Fibroblast of pulmonary artery (primary cell): ENCODE results near the gene PIEZO2.

ENCODE experiments used
- DNase-seq: peaks from one replicate; pipeline ENCODE4 v3.0.0-alpha.2; 2010; ENCODE audit warnings: low read depth
- H3K4me3 ChIP-seq: replicated peaks from 2 replicates; pipeline ENCODE4 v1.5.1; 2011; ENCODE audit warnings: low read depth, mild to moderate bottlenecking, control low read depth, low read length, moderate library complexity
- TF ChIP-seq, protein P1 (sequence below): IDR thresholded peaks from 2 replicates; pipeline ENCODE4 v1.5.1; 2011; ENCODE audit warnings: mild to moderate bottlenecking, control low read depth, low read length, inconsistent platforms; ENCODE audit errors: missing control alignments

The PIEZO2 gene

DNA sequence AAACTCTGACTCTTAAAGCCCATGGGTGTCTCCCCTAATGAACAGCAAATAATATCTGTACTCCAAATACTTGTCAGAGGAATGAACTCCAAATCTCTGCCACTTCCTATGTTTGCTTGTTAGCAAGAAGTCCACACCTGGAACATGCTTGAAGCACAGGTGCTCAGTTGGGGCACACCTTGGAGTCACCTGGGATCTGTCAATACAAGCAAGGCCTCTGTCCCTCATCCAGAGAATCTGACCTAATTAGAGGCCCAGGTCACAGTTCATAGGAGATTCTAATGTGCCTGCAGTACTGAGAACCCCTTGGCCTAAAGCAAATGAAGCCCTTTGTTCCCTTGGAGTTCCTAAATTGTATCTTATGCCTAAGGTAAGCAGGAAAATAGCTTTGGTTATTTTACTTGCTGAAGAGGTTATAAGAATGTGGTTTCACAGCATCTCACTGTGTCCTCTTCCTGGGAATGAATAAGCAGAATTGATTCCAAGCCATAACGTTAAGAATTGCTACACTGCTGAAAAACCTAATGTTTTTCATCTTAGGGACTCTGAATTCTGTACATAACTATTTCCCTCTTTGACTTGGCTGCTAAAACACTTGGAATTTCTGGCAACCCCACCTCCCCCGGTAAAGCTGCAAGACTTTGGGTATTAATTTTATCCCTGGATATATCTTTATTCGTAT, 113.4 kb downstream of the PIEZO2 start:
- peak; percentile 47 for DNase-seq
- no peak overlapping the region for H3K4me3 ChIP-seq
- TF ChIP-seq, protein P1, sequence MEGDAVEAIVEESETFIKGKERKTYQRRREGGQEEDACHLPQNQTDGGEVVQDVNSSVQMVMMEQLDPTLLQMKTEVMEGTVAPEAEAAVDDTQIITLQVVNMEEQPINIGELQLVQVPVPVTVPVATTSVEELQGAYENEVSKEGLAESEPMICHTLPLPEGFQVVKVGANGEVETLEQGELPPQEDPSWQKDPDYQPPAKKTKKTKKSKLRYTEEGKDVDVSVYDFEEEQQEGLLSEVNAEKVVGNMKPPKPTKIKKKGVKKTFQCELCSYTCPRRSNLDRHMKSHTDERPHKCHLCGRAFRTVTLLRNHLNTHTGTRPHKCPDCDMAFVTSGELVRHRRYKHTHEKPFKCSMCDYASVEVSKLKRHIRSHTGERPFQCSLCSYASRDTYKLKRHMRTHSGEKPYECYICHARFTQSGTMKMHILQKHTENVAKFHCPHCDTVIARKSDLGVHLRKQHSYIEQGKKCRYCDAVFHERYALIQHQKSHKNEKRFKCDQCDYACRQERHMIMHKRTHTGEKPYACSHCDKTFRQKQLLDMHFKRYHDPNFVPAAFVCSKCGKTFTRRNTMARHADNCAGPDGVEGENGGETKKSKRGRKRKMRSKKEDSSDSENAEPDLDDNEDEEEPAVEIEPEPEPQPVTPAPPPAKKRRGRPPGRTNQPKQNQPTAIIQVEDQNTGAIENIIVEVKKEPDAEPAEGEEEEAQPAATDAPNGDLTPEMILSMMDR, result no peak

DNA sequence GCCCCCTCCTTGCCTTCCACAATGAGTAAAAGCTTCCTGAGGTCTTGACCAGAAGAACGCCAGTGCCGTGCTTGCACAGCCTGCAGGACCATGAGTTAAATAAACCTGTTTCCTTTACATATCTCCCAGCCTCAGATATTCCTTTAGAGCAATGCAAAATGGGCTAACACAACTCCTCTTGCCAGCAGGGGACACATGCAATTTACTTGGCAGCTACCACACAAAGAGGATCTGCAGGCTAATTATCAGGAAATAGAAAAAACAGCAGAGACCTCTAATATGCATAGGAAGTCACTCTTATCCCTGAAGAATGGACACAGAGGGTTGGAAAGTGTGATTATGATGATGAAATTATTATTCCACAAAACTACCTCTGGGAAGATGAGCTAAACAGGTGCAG, 114.0 kb downstream of the PIEZO2 start:
- TF ChIP-seq, protein P1, result no peak
- no peak for DNase-seq
- H3K4me3 ChIP-seq, result no peak overlapping the region

DNA sequence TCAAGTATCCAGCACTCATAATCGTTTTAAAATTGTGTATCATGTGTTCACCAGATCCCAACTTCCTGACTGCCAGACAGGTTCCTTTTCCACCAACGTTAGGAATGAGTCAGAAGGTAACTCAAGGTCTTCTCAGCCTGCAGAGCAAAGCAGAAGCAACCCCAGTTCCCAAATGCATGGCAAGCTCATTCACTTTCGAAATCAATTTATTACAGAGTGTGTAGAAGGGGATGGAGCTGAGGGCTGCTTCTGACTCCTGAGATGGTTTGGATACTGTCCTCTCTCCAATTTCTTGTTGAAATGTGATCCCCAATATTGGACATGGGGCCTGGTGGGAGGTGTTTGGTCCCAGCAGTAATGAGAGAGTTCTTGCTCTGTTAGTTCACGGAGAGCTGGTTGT, 114.5 kb downstream of the PIEZO2 start:
- DNase-seq, result peak; percentile 58
- TF ChIP-seq, protein P1, result no peak

DNA sequence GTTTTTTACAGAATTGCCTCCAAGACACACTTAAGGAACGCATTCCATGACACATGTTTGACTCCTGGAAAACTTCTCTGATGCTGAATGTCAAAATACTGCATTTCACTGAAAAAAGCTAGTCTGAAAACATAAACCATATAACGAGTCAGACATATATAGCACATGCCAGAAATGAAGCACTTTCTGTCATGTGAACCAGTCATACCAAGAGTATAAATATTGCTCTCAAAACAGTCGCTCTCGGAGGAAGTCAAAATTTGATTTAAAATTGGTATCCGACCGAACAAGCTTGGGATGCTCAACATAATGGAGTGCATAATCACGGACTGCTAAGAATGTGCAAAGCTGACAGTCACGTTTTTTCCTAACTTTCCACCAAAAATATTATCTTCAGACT, 115.9 kb downstream of the PIEZO2 start:
- no peak overlapping the region for H3K4me3 ChIP-seq
- DNase-seq, result no peak
- TF ChIP-seq, protein P1, result no peak

More for the DNA sequence above, 114.5 kb downstream of the PIEZO2 start:
- H3K4me3 ChIP-seq, result no peak overlapping the region

DNA sequence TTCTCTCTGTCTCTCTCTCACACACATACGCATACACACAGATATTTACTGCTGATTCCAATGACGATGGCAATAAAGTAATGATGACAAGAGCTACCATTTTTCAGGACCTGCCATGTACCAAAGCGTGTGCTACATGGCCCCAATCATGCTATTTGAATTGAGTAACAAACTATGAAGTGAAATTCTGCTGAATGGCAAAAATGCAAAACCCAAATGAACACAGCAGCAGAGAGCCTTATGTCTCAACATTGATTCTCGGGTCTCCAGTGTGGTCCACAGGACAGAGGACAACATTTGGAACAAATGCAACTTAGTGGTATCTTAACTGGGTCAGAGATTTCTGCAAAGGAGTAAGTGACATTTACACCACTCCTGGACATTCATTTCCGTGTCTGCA, 117.4 kb downstream of the PIEZO2 start:
- TF ChIP-seq, protein P1, result no peak
- no peak overlapping the region for H3K4me3 ChIP-seq
- DNase-seq, result no peak

DNA sequence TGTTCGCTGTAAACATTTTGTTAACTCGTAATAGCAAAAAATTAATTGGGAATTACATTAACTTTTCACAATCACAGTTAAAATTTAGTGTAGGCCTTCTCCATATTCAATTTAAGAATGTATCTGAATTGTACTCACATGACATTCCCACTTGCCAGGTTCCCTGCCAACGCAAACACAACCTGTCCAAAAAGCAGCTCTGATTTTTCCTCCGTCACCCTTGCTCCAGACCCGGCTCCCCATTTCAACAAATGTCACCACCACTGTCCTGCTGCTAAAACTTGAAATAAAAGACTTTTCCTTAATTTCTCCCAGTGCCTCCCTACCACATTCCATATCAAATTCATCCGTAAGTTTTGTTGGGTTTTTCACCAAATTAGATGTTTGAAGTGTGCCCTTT, 120.3 kb downstream of the PIEZO2 start:
- no peak overlapping the region for H3K4me3 ChIP-seq
- TF ChIP-seq, protein P1, result no peak
- DNase-seq, result no peak

DNA sequence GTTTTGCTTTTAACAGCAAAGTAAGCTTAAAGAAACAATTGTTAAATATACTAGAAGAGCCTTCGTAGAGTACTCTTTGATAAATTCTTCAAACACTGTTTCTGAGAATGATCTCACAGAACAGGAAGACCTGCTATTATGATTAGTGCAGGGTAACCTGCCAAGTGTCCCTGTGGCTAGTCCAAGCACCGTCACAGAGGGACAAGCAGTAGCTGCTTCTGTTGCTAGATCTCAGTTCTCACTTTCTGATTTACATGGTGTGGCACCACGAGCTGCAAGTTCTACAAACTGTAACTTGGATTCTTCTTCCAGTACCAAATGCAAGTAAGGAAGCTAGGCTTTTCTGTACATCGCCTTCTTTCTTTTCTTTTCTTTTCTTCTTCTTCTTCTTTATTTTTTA, 121.5 kb downstream of the PIEZO2 start:
- no peak for DNase-seq
- TF ChIP-seq, protein P1, result no peak
- H3K4me3 ChIP-seq, result no peak overlapping the region
